B cell (primary cell): ENCODE measurements around the gene DLG2. TPM values are rescaled to one million over a fixed set of nuclear protein-coding genes. Genes with fewer than 3 reads are reported as not detected.

ENCODE experiments used
- ATAC-seq: fragments of 200-7000 bp; cut with Tn5 transposase; one replicate; pipeline ENCODE4 v1.10.0; 2021; ENCODE audit warnings: low read depth, mild to moderate bottlenecking, moderate number of reproducible peaks, moderate library complexity
- CTCF ChIA-PET: fragments of 350-600 bp; sonication (Branson Sonifier 250); formaldehyde crosslinking; loops from one replicate; lab custom pipeline; 2021; ENCODE audit warnings: antibody characterized with exemption, inconsistent platforms; lab: Charles Lee
- POLR2A ChIA-PET: fragments of 350-600 bp; sonication (Branson Sonifier 250); formaldehyde crosslinking; loops from one replicate; lab custom pipeline; 2021; ENCODE audit warnings: antibody characterized with exemption; lab: Charles Lee
- DNase-seq: peaks from one replicate; pipeline ENCODE4 v3.0.0; 2013
- H2AFZ ChIP-seq: 2 replicates; pipeline ENCODE4 v1.6.1; 2012; ENCODE audit warnings: mild to moderate bottlenecking, low read depth, low read length; ENCODE audit not compliant: insufficient read depth, poor library complexity, severe bottlenecking
- H3K27ac ChIP-seq, 2 donors: 1 replicate in 1 of 2; 2 replicates in 1 of 2; pipeline ENCODE4 v1.5.1; 2012 to 2013; ENCODE audit warnings: low read length in 2 of 2, mild to moderate bottlenecking in 2 of 2, moderate library complexity in 1 of 2
- H3K27me3 ChIP-seq, 4 experiments: fragments of 200-600 bp in 1 of 4; sonication (generic) in 1 of 4; replicated peaks in 1 of 4; 1 replicate in 2 of 4; 2 replicates in 2 of 4; pipeline versions ENCODE4 v1.6.1 to v1.7.0; 2013 to 2016; ENCODE audit warnings: low read length in 3 of 4, mild to moderate bottlenecking in 2 of 4, mixed read lengths in 1 of 4, moderate library complexity in 1 of 4; ENCODE audit not compliant: insufficient read depth in 4 of 4, control insufficient read depth in 3 of 4; ENCODE audit errors: control extremely low read depth in 1 of 4
- H3K36me3 ChIP-seq, 2 experiments: replicated peaks in 1 of 2; 1 replicate in 1 of 2; 2 replicates in 1 of 2; pipeline versions ENCODE4 v1.6.1 to v1.7.1; 2013; ENCODE audit warnings: low read length in 1 of 2; ENCODE audit not compliant: insufficient read depth in 2 of 2, control insufficient read depth in 1 of 2; ENCODE audit errors: control extremely low read depth in 1 of 2, extremely low read depth in 1 of 2
- H3K4me1 ChIP-seq, 2 donors: fragments of 200-600 bp in 1 of 2; sonication (generic) in 1 of 2; 1 replicate in 1 of 2; 2 replicates in 1 of 2; pipeline versions ENCODE4 v1.5.1 to v1.6.1; 2013 to 2017; ENCODE audit warnings: low read length in 2 of 2; ENCODE audit not compliant: control insufficient read depth in 2 of 2, insufficient read depth in 2 of 2
- H3K4me2 ChIP-seq: replicated peaks from 2 replicates; pipeline ENCODE3; 2012; ENCODE audit warnings: mild to moderate bottlenecking, low read depth, low read length; ENCODE audit not compliant: poor library complexity, severe bottlenecking
- H3K4me3 ChIP-seq, 5 experiments: fragments of 200-600 bp in 1 of 5; sonication (generic) in 1 of 5; 1 replicate in 3 of 5; 2 replicates in 2 of 5; pipeline versions ENCODE4 v1.5.1 to v1.7.0; 2011 to 2016; ENCODE audit warnings: low read length in 4 of 5, mild to moderate bottlenecking in 4 of 5, low read depth in 2 of 5, control low read depth in 1 of 5, moderate library complexity in 1 of 5; ENCODE audit not compliant: insufficient read depth in 1 of 5; ENCODE audit errors: control extremely low read depth in 1 of 5, extremely low read depth in 1 of 5
- H3K79me2 ChIP-seq: fragments of 200-600 bp; sonication (generic); one replicate; pipeline ENCODE4 v1.6.0; 2016; ENCODE audit warnings: low read length; ENCODE audit not compliant: control insufficient read depth, insufficient read depth
- H3K9ac ChIP-seq: fragments of 200-600 bp; sonication (generic); 2 replicates; pipeline ENCODE4 v1.6.1; 2017; ENCODE audit warnings: mild to moderate bottlenecking, low read length, moderate library complexity
- H3K9me3 ChIP-seq, 3 donors: one replicate each; pipeline versions ENCODE4 v1.6.1 to v1.7.1; 2013; ENCODE audit warnings: low read length in 2 of 3; ENCODE audit not compliant: control insufficient read depth in 2 of 3, insufficient read depth in 1 of 3; ENCODE audit errors: control extremely low read depth in 1 of 3
- H4K20me1 ChIP-seq: 2 replicates; pipeline ENCODE4 v1.6.0; 2012; ENCODE audit warnings: mild to moderate bottlenecking, low read length; ENCODE audit not compliant: insufficient read depth, control insufficient read depth, poor library complexity, severe bottlenecking
- H3K27ac Mint-ChIP-seq: one replicate; pipeline ENCODE4 v1.8.0; 2021; ENCODE audit warnings: mixed read lengths
- H3K27me3 Mint-ChIP-seq: one replicate; pipeline ENCODE4 v1.8.0; 2021; ENCODE audit warnings: mixed read lengths
- H3K4me1 Mint-ChIP-seq: one replicate; pipeline ENCODE4 v1.8.0; 2021; ENCODE audit warnings: mixed read lengths
- H3K4me3 Mint-ChIP-seq: one replicate; pipeline ENCODE4 v1.8.0; 2021; ENCODE audit warnings: mixed read lengths
- H3K9me3 Mint-ChIP-seq: one replicate; pipeline ENCODE4 v1.8.0; 2022; ENCODE audit warnings: mixed read lengths; ENCODE audit not compliant: insufficient read depth
- CTCF ChIP-seq: fragments of 200-600 bp; IDR thresholded peaks from one replicate; pipeline ENCODE4 v1.8.0; 2022; ENCODE audit warnings: antibody characterized with exemption, mild to moderate bottlenecking
- EZH2 ChIP-seq: IDR thresholded peaks from 2 replicates; pipeline ENCODE4 v1.6.1; 2012; ENCODE audit warnings: borderline replicate concordance, low read depth, mild to moderate bottlenecking, moderate library complexity, low read length; ENCODE audit not compliant: insufficient read depth, poor library complexity, severe bottlenecking
- WGBS: methylation state at CpG from one replicate; pipeline ENCODE4 v1.1.5; 2013; ENCODE audit warnings: missing lambda C conversion rate; ENCODE audit not compliant: insufficient coverage; 5-methylcytosine and 5-hydroxymethylcytosine counted together
- intact Hi-C: fragments of 100-400 bp; cut with micrococcal nuclease; formaldehyde crosslinking; loops from one replicate; pipeline ENCODE4 v1.10.0; 2022
- polyA plus RNA-seq: library from polyadenylated mRNA; depleted of rRNA; stranded (reverse); fragments of >200 nt; gene quantifications from 2 replicates; pipeline ENCODE4 v1.2.3, GENCODE V29; 2012
- total RNA-seq, 2 donors: library from RNA; stranded (reverse); fragments of 120-200 nt in 1 of 2; gene quantifications; 1 replicate in 1 of 2; 2 replicates in 1 of 2; pipeline versions ENCODE4 v1.2.3 to v1.2.4, GENCODE V29; 2013 to 2022

Gene DLG2
- total and polyA plus RNA-seq, 2 donors (not counting 1 experiment from before 2014, with no cell fraction given): 0.54 to 5.4 TPM

GRCh38 chr11:84319863-84320262 lies 1307.3 kb downstream of the DLG2 start:
- Histone ChIP-seq H3K4me3 (no peak overlapping the region), H3K9ac (no peak overlapping the region), H3K9me3 (peaks cover 0 to 6% (median 0%) of the 10 kb centered on the region in 3 donors), H3K27me3 (no peaks in the 10 kb centered on the region), H3K4me1 (no peaks in the 10 kb centered on the region), H3K4me2 (no peak overlapping the region), H4K20me1 (no peaks in the 10 kb centered on the region), H3K36me3 (no peaks in the 10 kb centered on the region), H2AFZ (no peak overlapping the region), H3K79me2 (no peaks in the 10 kb centered on the region), H3K27ac (no peak overlapping the region)
- Mint-ChIP-seq H3K4me3 (no peak overlapping the region), H3K27me3 (no peaks in the 10 kb centered on the region), H3K27ac (no peak overlapping the region), H3K9me3 (no peaks in the 10 kb centered on the region), H3K4me1 (no peaks in the 10 kb centered on the region)
- ATAC-seq (no peak), DNase-seq (no peak)
- no CpG with 5 or more reads among the region's 2 CpGs for WGBS
- intact Hi-C loops: no loop called here
- no peak for TF ChIP-seq CTCF
- TF ChIP-seq EZH2: no peak
- ChIA-PET CTCF (no interaction called here), POLR2A (no interaction called here)

GRCh38 chr11:84316866-84317555 lies 1310.1 kb downstream of the DLG2 start:
- Mint-ChIP-seq H3K27me3 (no peaks in the 10 kb centered on the region), H3K9me3 (no peaks in the 10 kb centered on the region), H3K4me3 (no peak overlapping the region), H3K27ac (no peak overlapping the region), H3K4me1 (no peaks in the 10 kb centered on the region)
- CTCF ChIA-PET: no interaction called here
- H3K4me3 ChIP-seq: no peak overlapping the region
- TF ChIP-seq EZH2: no peak
- no peak for TF ChIP-seq CTCF
- no peak for DNase-seq
- ATAC-seq: no peak
- no peak overlapping the region for H3K9ac ChIP-seq
- H4K20me1 ChIP-seq: no peaks in the 10 kb centered on the region
- H3K4me1 ChIP-seq: no peaks in the 10 kb centered on the region
- POLR2A ChIA-PET: no interaction called here
- H2AFZ ChIP-seq: no peak overlapping the region
- intact Hi-C loops: no loop called here
- no peaks in the 10 kb centered on the region for H3K27me3 ChIP-seq
- H3K79me2 ChIP-seq: no peaks in the 10 kb centered on the region
- peaks cover 0 to 6% (median 0%) of the 10 kb centered on the region in 3 donors for H3K9me3 ChIP-seq
- no peaks in the 10 kb centered on the region for H3K36me3 ChIP-seq
- WGBS: 78% methylated on average over 13 of the region's 15 CpGs
- no peak overlapping the region for H3K27ac ChIP-seq
- no peak overlapping the region for H3K4me2 ChIP-seq
